GM21619 (cell line): ENCODE results near the gene TOMM40.
A peak's percentile ranks its signal among the peaks of the same experiment; 100 is the strongest.
"Not testable (repeated sequence)": the region's sequence is repeated elsewhere in the genome, so short reads cannot be mapped to it uniquely, and the experiment has no call there.

Source experiments
- ATAC-seq: cut with Tn5 transposase; IDR thresholded peaks from one replicate; pipeline ENCODE4 v1.9.1; 2021; ENCODE audit not compliant: unreplicated experiment

The TOMM40 gene

GRCh38 chr19:44869733-44870470, 21.2 kb upstream of the TOMM40 start:
- no peak for ATAC-seq

GRCh38 chr19:44871809-44872208, 19.2 kb upstream of the TOMM40 start:
- ATAC-seq, result no peak

GRCh38 chr19:44872661-44873060, 18.4 kb upstream of the TOMM40 start:
- ATAC-seq, result no peak

GRCh38 chr19:44874317-44874716, 16.7 kb upstream of the TOMM40 start:
- ATAC-seq, result no peak

DNA sequence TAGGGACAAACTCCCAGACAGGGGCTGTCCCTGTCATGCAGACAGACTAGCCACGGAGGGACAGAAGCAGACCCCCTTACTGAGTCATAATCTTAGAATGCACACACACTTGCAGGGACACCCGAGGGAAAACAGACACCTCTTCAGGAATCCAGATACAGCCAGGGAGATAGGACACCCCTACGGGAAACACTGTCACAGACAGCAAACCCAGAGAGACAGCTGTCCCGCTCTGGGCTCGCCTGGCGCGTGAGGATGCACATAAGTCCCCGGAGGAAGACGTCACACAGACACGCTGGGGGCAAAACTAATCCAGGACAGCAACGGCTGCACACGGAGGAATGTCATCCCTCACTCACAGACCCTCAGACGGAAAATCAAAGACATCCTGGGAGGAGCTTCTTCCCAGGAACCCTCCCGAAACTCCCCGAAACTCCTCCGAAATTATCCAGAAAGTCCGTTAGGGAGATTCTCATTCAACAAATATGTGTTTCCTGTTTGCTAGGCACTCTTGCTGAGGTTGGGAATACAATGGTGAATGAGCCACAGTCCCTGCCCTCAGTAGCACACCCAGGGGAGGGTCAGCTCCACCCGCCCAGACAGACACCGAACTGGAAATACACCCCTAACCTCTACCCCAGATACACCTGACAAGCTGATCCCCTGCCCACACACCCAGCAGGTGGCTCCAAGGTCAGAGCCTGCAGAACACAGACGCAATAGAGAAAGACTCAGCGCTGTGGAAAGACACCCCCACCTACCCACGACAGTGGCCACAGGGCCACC, 15.2 kb upstream of the TOMM40 start:
- ATAC-seq, result no peak

GRCh38 chr19:44876930-44877535, 14.0 kb upstream of the TOMM40 start:
- ATAC-seq, result no peak

GRCh38 chr19:44878120-44878865, 12.8 kb upstream of the TOMM40 start:
- ATAC-seq, result no peak

- ATAC-seq, result no peak
Observed at GRCh38 chr19:44879309-44880065, 11.6 kb upstream of the TOMM40 start.

DNA sequence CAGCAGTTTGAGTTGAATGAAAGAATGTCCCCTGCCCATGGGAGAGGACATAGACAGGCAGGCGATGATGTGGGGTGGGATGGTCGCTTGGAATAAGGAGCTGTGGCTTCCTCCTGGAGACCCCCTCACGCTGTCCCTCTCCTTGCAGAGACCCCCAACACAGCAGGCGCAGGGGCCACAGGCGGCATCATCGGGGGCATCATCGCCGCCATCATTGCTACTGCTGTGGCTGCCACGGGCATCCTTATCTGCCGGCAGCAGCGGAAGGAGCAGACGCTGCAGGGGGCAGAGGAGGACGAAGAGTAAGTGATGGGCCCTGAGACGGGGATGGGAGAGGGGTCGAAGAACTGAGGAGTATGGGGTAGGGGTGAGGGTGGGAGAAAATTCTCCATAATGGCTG, 9.0 kb upstream of the TOMM40 start:
- ATAC-seq, result no peak

DNA sequence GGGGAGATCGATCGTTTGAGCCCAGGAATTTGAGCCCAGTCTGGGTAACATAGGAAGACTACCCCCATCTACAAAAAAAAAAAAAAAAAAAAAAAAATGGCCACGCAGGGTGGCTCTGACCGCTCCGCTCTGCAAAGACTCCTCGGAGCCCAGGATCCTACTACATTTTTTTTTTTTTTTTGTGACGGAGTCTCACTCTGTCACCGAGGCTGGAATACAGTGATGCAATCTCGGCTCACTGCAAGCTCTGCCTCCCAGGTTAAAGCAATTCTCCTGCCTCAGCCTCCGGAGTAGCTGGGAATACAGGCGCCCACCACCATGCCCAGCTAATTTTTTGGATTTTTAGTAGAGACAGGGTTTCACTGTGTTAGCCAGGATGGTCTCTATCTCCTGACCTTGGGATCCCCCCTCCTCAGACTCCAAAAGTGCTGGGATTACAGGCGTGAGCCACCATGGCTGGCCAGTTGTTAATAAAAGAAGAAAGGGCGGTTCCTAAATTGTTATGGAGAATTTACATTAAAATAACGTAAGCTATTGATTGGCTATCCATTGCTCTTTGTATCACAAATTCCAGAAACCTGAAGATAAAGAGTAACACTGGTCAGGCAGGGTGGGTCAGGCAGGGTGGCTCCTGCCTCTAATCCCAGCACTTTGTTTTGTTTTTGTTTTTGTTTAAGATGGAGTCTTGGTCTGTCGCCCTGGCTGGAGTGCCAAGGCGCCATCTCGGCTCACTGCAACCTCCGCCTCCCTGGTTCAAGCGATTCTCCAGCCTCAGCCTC, 8.2 kb upstream of the TOMM40 start:
- ATAC-seq, result not testable (repeated sequence)

- no peak for ATAC-seq
Observed at GRCh38 chr19:44883922-44884321, 7.1 kb upstream of the TOMM40 start.

GRCh38 chr19:44884566-44884965, 6.5 kb upstream of the TOMM40 start:
- ATAC-seq, result no peak

GRCh38 chr19:44886141-44886540, 4.9 kb upstream of the TOMM40 start:
- no peak for ATAC-seq

DNA sequence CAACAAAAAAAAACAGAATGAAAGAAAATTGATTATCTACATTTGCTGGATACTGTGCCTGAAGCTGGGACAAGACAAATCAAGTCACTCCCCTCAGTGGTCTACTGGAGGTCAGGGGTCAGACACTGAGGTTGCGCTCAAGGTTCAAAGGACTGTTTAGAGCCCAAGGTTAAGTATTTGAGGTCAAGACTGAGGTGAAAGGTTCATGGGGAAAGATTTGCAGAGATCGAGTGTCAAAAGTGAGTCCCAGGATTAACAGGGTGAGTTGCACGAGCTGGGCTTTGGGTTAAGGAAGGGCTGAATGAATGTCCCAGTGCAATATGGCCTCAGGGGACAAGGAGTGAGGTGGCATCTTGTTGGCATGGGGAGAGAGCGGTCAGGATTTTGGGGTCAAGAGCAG, 3.4 kb upstream of the TOMM40 start:
- ATAC-seq, result no peak

DNA sequence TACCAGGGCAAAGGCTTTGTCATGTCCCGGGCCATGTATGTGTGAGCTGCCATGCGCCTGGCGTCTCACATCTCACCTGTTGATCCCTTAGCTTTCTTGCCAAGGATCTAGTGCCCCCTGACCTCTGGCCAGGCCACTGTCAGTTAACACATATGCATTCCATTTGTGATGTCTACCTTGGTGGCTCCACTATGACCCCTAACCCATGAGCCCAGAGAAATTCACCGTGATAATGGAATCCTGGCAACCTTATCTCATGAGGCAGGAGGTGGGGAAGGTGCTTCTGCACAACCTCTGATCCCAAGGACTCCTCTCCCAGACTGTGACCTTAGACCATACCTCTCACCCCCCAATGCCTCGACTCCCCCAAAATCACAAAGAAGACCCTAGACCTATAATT, 2.7 kb upstream of the TOMM40 start:
- ATAC-seq, result not testable (repeated sequence)

DNA sequence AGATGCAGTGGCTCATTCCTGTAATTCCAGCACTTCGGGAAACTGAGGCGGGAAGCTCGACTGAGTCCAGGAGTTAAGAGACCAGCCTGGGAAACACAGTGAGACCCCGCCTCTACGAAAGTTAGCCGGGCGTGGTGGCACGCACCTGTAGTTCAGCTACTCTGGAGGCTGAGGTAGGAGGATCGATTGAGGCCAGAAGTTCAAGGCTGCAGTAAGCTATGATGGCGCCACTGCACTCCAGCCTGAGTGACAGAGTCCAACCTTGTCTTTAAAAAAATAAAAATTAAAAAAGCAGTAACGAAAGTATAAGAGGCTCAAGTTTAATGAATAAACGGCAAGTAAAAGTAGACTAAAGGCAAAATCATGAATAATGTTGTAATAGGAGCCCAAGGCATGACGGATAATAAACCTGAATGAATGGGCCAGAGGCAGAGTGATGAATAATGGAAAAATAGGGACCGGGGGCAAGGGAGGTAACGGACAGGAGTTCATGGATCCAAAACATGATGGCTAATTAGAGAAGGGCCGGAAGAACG, 1.2 kb upstream of the TOMM40 start:
- ATAC-seq, result no peak

DNA sequence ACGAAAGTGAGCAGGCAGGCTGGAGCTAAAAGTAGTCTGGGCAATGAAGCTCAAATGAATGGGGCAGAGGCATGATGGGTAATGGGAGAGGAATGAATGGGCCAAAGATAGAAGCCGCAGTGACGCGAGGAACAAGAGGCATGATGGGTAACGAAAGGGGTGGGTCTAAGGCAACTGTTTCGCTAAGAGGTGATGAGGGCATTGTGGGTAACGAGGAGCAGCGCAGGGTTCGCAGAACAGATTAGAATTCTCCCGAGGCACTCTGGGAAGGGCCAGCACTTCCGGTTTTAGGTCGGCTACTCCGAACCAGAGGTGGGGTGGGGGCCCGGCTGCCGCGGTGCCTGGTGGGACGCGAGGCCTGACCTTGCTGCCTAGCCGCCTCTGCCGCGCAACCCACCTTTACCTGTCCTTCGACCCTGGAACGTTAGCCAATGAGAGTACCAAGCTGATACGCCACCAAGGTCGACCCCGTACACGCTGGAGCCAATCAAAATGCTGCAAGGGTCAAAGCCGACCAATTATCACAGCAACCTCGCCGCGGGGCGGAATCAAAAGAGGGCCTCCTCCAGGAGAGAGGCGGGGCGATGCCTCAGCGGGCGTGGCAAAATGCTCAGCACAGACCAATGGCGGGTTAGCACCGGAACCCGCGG, 563 bp upstream of the TOMM40 start:
- ATAC-seq, result peak; percentile 80

DNA sequence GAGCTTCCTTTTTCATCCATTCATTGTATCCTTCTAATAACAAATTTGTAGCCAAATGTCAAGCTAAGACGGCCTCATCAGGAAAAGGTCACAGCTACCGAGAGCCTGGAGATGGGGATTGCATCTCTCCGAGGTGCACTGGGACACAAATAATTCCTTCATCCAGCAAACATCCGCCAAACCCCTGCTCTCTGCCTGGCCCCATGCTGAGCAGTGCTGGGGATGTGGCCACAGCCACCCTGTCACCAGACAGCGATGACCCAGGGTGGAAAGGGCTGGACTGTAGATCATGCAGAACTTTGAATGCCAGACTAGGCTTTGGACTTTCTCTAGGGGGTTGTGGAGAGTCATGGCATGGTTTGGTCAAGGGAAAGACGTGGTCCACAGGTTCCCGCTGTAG, 1.9 kb downstream of the TOMM40 start:
- no peak for ATAC-seq
